ENCODE data around the gene CACNA1B.

Gene CACNA1B

DNA sequence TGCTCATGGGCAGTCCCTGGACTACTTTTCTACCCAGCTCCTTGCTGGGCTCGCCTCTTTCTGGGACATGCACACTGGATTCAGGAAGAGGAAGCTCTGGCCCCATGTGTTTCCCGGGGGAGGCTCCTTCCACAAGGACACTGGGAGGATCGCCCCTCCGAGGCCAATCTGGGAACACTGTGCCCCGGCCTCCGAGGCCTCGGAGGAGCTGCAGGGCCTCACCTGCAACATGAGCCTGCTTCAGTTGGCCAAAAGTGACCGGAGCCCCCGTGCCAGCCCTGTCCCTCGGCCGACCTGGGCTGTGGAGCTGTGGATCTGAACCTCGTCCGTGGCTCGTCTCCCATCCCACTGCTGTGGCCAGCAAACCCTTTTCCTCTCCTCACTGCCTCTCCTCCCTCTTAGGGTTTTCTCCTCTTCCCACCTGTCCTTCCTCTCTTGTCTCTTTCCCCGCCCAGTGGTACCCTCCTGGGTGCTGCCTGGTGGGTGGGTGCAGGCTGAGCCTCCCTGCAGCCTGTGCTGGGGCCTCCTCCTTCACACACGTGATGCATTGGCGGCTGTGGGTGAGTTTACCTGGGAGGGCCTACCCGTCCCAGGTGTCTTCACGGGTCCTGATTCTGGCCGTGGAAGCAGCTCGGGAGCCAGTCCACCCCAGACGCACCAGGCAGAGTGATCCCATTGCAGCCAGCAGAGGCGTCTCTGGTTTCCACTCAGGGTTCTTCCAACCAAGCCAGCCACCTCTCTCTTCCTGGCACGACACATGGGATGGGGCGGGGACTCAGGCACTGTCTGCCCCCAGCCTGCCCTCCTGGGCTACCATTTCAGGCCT is 241.8 kb downstream of the CACNA1B start:
- no peak for DNase-seq (ENCODE audit: extremely low spot score)
- CTCF ChIA-PET: no interaction called here
- POLR2A ChIA-PET: no interaction called here
- TF ChIP-seq ARNT (IDR thresholded peaks at IDR 0.05) (no peak), LEF1 (IDR thresholded peaks at IDR 0.05; ENCODE audit: borderline replicate concordance) (no peak), ZNF384 (IDR thresholded peaks at IDR 0.05) (no peak), HDGF (IDR thresholded peaks at IDR 0.05; ENCODE audit: borderline replicate concordance) (no peak), NFRKB (IDR thresholded peaks at IDR 0.05) (no peak), L3MBTL2 (conservative IDR thresholded peaks at IDR 0.05) (no peak), SP1 (IDR thresholded peaks at IDR 0.05) (no peak), BHLHE40 (IDR thresholded peaks at IDR 0.05; ENCODE audit: borderline replicate concordance) (no peak), SUZ12 (IDR thresholded peaks at IDR 0.05) (no peak), TARDBP (IDR thresholded peaks at IDR 0.05) (no peak), FOXM1 (IDR thresholded peaks at IDR 0.05; ENCODE audit: borderline replicate concordance) (no peak), FOXK2 (IDR thresholded peaks at IDR 0.05) (no peak), CTBP1 (IDR thresholded peaks at IDR 0.05; ENCODE audit: borderline replicate concordance) (no peak), FOXA1 (IDR thresholded peaks at IDR 0.05) (no peak), ELF4 (IDR thresholded peaks at IDR 0.05) (no peak)
- TF ChIP-seq, protein P1, sequence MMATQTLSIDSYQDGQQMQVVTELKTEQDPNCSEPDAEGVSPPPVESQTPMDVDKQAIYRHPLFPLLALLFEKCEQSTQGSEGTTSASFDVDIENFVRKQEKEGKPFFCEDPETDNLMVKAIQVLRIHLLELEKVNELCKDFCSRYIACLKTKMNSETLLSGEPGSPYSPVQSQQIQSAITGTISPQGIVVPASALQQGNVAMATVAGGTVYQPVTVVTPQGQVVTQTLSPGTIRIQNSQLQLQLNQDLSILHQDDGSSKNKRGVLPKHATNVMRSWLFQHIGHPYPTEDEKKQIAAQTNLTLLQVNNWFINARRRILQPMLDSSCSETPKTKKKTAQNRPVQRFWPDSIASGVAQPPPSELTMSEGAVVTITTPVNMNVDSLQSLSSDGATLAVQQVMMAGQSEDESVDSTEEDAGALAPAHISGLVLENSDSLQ (IDR thresholded peaks at IDR 0.05): no peak

DNA sequence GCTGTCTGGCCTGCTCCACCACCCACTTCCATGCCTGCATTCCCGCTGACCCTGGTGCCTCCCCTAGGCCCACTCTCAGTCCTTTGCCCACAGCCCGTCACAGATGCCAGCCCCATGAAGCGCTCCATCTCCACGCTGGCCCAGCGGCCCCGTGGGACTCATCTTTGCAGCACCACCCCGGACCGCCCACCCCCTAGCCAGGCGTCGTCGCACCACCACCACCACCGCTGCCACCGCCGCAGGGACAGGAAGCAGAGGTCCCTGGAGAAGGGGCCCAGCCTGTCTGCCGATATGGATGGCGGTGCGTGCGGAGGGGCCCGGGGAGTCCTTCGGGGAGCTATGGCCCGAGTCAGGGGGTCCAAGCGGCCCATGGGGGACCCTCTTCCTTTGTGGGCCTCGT is 242.5 kb downstream of the CACNA1B start:
- DNase-seq (ENCODE audit: extremely low spot score): no peak
- no peak for TF ChIP-seq BHLHE40 (IDR thresholded peaks at IDR 0.05; ENCODE audit: borderline replicate concordance)
- TF ChIP-seq FOXM1 (IDR thresholded peaks at IDR 0.05; ENCODE audit: borderline replicate concordance): no peak
- no peak for TF ChIP-seq HDGF (IDR thresholded peaks at IDR 0.05; ENCODE audit: borderline replicate concordance)
- TF ChIP-seq ELF4 (IDR thresholded peaks at IDR 0.05): no peak
- TF ChIP-seq SUZ12 (IDR thresholded peaks at IDR 0.05): no peak
- TF ChIP-seq ARNT (IDR thresholded peaks at IDR 0.05): no peak
- no peak for TF ChIP-seq FOXA1 (IDR thresholded peaks at IDR 0.05)
- TF ChIP-seq FOXK2 (IDR thresholded peaks at IDR 0.05): no peak
- TF ChIP-seq, protein P1 (IDR thresholded peaks at IDR 0.05): no peak
- no peak for TF ChIP-seq NFRKB (IDR thresholded peaks at IDR 0.05)
- no peak for TF ChIP-seq ZNF384 (IDR thresholded peaks at IDR 0.05)
- TF ChIP-seq CTBP1 (IDR thresholded peaks at IDR 0.05; ENCODE audit: borderline replicate concordance): no peak
- no peak for TF ChIP-seq LEF1 (IDR thresholded peaks at IDR 0.05; ENCODE audit: borderline replicate concordance)
- no peak for TF ChIP-seq L3MBTL2 (conservative IDR thresholded peaks at IDR 0.05)
- no peak for TF ChIP-seq TARDBP (IDR thresholded peaks at IDR 0.05)
- no peak for TF ChIP-seq SP1 (IDR thresholded peaks at IDR 0.05)
- ChIA-PET CTCF (no interaction called here), POLR2A (no interaction called here)

DNA sequence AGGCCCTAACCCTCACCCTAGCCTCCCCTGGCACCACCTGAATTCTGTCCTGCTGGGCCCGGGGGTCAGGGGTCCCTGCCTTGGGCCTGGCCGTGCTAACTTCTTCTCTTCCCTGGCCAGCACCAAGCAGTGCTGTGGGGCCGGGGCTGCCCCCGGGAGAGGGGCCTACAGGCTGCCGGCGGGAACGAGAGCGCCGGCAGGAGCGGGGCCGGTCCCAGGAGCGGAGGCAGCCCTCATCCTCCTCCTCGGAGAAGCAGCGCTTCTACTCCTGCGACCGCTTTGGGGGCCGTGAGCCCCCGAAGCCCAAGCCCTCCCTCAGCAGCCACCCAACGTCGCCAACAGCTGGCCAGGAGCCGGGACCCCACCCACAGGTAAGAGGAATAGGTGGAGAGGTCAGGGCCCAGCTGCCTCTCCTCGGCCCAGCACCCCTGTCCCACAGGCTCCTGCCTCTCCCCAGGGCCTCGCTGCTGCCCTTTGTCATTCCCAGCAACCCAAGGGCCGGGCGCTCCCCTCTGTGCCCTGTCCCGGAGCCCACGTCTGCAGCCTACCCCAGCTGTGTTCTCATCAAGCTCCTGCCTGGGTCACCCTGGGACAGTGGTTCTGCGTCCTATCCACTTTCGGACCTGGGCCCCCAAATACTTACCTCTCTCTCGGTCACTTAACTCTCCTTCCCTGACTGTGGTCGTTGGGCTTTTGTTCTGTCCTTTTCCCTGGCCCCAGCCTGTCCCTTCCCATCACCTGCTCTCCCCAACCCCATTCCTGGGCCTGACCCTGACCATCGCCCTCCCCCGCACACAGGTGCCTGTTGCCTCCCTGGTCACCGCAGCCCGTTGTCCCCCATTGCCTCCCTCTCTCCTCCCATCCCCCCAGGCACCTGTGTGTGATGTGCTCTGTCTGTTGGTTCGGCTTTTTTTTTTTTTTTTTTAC is 243.2 kb downstream of the CACNA1B start:
- ChIA-PET POLR2A (no interaction called here), CTCF (no interaction called here)
- no peak for DNase-seq (ENCODE audit: extremely low spot score)
- TF ChIP-seq, protein P1 (IDR thresholded peaks at IDR 0.05): no peak
- no peak for TF ChIP-seq FOXK2 (IDR thresholded peaks at IDR 0.05)
- TF ChIP-seq FOXA1 (IDR thresholded peaks at IDR 0.05): no peak
- TF ChIP-seq TARDBP (IDR thresholded peaks at IDR 0.05): no peak
- TF ChIP-seq ZNF384 (IDR thresholded peaks at IDR 0.05): no peak
- TF ChIP-seq FOXM1 (IDR thresholded peaks at IDR 0.05; ENCODE audit: borderline replicate concordance): no peak
- no peak for TF ChIP-seq CTBP1 (IDR thresholded peaks at IDR 0.05; ENCODE audit: borderline replicate concordance)
- no peak for TF ChIP-seq HDGF (IDR thresholded peaks at IDR 0.05; ENCODE audit: borderline replicate concordance)
- no peak for TF ChIP-seq ELF4 (IDR thresholded peaks at IDR 0.05)
- TF ChIP-seq ARNT (IDR thresholded peaks at IDR 0.05): no peak
- TF ChIP-seq SUZ12 (IDR thresholded peaks at IDR 0.05): no peak
- no peak for TF ChIP-seq LEF1 (IDR thresholded peaks at IDR 0.05; ENCODE audit: borderline replicate concordance)
- TF ChIP-seq BHLHE40 (IDR thresholded peaks at IDR 0.05; ENCODE audit: borderline replicate concordance): no peak
- TF ChIP-seq NFRKB (IDR thresholded peaks at IDR 0.05): no peak
- no peak for TF ChIP-seq L3MBTL2 (conservative IDR thresholded peaks at IDR 0.05)
- TF ChIP-seq SP1 (IDR thresholded peaks at IDR 0.05): no peak

GRCh38 chr9:138121438-138122050 is 244.0 kb downstream of the CACNA1B start:
- TF ChIP-seq FOXK2 (IDR thresholded peaks at IDR 0.05) (no peak), BHLHE40 (IDR thresholded peaks at IDR 0.05; ENCODE audit: borderline replicate concordance) (no peak), LEF1 (IDR thresholded peaks at IDR 0.05; ENCODE audit: borderline replicate concordance) (no peak), TARDBP (IDR thresholded peaks at IDR 0.05) (no peak), NFRKB (IDR thresholded peaks at IDR 0.05) (no peak), ELF4 (IDR thresholded peaks at IDR 0.05) (no peak), L3MBTL2 (conservative IDR thresholded peaks at IDR 0.05) (no peak), ZNF384 (IDR thresholded peaks at IDR 0.05) (no peak), FOXA1 (IDR thresholded peaks at IDR 0.05) (no peak), CTBP1 (IDR thresholded peaks at IDR 0.05; ENCODE audit: borderline replicate concordance) (no peak)
- no peak for DNase-seq (ENCODE audit: extremely low spot score)
- CTCF ChIA-PET: no interaction called here
- POLR2A ChIA-PET: no interaction called here

DNA sequence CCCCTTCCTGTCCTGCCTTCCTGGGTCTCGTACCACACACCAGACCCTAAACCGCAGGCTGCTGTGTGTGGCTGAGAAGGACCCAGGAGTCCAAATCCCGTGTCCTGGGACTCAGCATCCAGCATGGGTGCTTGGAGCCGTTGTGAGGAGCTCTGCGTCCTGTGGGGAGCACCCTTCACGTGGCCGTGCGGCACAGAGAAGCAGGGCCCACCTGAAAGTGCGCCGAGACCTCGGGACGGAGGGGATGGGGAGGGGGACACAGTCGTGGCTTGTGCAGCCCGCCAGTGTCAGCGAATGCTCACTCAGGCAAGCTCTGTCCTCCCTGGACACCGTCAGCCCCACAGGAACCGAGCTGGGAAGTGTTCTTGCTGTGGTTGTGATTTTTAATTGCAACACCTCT is 244.6 kb downstream of the CACNA1B start:
- ChIA-PET CTCF (no interaction called here), POLR2A (no interaction called here)
- DNase-seq (ENCODE audit: extremely low spot score): no peak
- TF ChIP-seq L3MBTL2 (conservative IDR thresholded peaks at IDR 0.05) (no peak), ELF4 (IDR thresholded peaks at IDR 0.05) (no peak), SP1 (IDR thresholded peaks at IDR 0.05) (no peak), BHLHE40 (IDR thresholded peaks at IDR 0.05; ENCODE audit: borderline replicate concordance) (no peak), CTBP1 (IDR thresholded peaks at IDR 0.05; ENCODE audit: borderline replicate concordance) (no peak)
- TF ChIP-seq, protein P1 (IDR thresholded peaks at IDR 0.05): no peak

All from HEK293T (cell line).